Posterior cingulate gyrus (tissue), 11 donors: ENCODE measurements around the gene MMP24.

Experiments used
- DNase-seq, 10 donors: peaks; one replicate each; pipeline versions ENCODE4 v3.0.0 to v3.0.0-alpha.2; 2020 to 2021; ENCODE audit warnings: mixed read lengths in 3 of 10
- intact Hi-C: fragments of 100-400 bp; cut with DNase I; formaldehyde crosslinking; loops from one replicate; pipeline ENCODE4 v1.15.1; 2023

MMP24 gene

GRCh38 chr20:35275741-35276251 is 49.3 kb downstream of the MMP24 start:
- DNase-seq, result no peak
- intact Hi-C loops, result loop anchor here (5.0 to 10.0 kb wide), 2 partner anchors 128 to 441 kb away; partner anchors contain the start of gene EDEM2

GRCh38 chr20:35276408-35276807 is 49.9 kb downstream of the MMP24 start:
- intact Hi-C loops, result loop anchor here (5.0 to 10.0 kb wide), 2 partner anchors 129 to 442 kb away; partner anchors contain the start of gene EDEM2
- DNase-seq, result no peak

GRCh38 chr20:35277127-35277526 is 50.6 kb downstream of the MMP24 start:
- DNase-seq, result peak in 1 of 10 donors; percentile 43
- intact Hi-C loops, result loop anchor here (5.0 to 10.0 kb wide), 2 partner anchors 130 to 442 kb away; partner anchors contain the start of gene EDEM2

DNA sequence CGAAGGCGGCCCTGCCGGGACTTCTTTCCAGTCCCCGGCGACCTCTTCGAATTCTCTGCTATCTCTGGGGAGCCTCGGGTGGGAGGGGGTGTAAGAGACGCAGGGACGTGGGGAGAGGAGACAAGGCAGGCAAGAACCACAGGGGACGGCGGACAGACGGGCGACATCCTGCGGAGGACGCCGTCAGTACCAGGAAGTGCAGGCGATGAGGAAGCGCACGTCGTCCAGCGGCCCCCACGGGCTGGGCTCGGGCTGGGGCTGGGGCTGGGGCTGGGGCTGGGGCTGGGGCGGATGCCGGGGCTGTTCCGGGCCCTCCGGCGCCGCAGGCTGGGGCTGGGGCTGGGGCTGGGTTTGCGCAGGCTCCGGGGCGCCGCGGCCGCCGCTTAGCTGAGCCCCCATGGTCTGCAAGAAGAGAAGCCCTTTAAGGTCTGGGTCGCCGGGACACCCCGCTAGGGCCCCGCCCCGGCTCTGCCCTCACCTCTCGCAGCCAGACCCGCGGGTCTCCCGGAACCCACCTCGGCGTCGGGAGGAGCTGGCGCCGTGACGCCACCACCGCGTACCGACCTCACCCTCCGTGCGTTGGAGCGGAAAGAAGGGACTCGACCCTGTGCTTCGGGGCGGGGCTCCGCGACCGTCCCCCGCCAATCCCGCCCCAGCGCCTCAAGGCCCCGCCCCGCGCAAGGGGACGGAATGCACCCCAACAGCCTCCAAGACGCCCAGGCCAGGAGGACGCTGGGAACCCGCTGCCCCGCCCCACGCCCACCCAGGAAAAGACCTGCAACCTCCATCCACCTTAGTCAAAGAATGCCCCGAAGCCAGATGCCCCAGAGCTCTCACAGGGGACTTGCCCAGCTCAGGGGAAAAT is 51.3 kb downstream of the MMP24 start, which contains the start of gene MMP24OS:
TSS of gene MMP24OS (minus strand) at position 592 of the 865 bp plus-strand sequence. CDS start at position 399, 193 bp downstream.
- DNase-seq, result peak; percentile 67 to 98 (median 90)
- intact Hi-C loops, result loop anchor here (5.0 to 10.0 kb wide), 2 partner anchors 130 to 443 kb away; partner anchors contain the start of gene EDEM2

DNA sequence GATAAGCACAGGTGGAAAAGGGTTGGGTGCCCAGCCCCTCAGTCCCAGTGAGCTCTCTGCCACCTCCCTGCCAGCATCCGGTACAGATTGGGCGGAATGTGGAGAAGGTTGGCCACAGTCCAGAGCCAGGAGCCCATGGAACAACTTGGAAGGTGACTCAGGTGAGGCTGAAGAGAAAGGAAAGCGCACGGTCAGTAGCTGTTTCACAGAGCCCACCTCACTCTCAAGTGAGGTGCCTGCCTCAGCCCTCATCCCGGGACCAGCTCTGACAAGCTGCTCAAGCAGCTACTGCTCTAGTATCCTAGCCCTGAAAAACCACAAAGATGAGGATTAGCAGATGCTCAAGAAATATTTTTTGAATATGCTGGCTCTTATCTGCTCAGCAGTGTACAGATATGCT is 52.5 kb downstream of the MMP24 start:
- intact Hi-C loops, result loop anchor here (5.0 to 10.0 kb wide), 2 partner anchors 132 to 444 kb away; partner anchors contain the start of gene EDEM2

GRCh38 chr20:35279533-35280174 is 53.2 kb downstream of the MMP24 start:
- DNase-seq, result peak in 1 of 10 donors; percentile 7
- intact Hi-C loops, result loop anchor here (5.0 to 10.0 kb wide), 2 partner anchors 132 to 445 kb away; partner anchors contain the start of gene EDEM2

More for the DNA sequence above, 52.5 kb downstream of the MMP24 start:
- DNase-seq, result no peak

GRCh38 chr20:35280523-35280922 is 54.0 kb downstream of the MMP24 start:
- no peak for DNase-seq
- intact Hi-C loops, result no loop called here

DNA sequence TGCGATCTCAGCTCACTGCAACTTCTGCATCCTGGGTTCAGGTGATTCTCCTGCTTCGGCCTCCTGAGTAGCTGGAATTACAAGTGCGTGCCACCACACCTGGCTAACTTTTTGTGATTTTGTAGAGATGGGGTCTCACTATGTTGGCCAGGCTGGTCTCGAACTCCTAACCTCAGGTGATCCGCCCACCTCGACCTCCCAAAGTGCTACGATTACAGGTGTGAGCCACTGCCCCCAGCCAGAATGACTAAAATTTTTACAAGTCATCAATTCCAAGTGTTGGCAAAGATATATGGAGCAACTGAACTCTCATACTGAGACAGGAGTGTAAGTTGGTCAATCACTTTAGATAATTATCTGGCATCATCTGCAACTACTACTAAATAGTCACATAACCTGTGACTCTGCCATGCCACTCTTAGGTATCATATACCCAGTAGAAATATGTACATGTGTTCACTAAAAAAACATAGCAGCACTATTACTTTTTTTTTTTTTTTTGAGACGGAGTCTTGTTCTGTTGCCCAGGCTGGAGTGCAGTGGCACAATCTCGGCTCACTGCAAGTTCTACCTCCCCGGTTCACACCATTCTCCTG is 55.1 kb downstream of the MMP24 start:
- intact Hi-C loops, result no loop called here
- DNase-seq, result peak in 1 of 10 donors; percentile 12

DNA sequence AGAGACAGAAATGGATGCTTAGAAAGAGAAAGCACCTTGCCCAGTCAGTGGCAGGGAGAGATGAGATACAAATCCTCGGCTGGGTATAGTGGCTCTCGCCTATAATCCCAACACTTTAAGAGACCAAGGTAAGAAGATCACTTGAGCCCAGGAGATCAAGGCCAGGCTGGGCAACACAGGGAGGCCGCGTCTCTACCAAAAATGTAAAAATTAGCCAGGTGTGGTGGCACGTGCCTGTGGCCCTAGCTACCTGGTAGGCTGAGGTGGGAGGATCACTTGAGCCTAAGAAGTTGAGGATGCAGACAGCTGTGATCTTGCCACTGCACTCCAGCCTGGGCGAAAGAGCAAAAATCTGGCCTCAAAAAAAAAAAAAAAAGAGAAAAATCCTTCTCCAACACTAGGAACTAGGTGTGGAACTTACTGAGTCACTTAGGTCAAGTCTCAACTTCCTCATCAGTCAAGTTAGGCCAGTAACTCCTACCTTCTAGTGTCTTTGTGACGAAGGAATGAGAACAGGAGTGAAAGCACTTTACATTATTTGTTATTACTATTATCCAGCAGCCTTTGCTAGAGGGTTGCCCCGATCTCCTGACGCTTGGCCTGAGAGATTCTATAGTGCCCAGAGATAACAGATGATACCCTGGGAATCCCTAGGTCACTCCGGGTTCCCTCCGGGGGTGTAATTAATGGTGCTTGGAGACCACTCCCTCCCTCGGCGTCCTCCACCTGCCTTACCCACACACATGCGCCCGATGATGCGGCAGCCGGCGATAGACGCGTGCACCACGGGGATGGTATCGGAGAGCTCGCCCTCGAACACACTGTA is 57.2 kb downstream of the MMP24 start:
- no peak for DNase-seq
- intact Hi-C loops, result no loop called here

- DNase-seq, result peak; percentile 61 to 97 (median 83)
- intact Hi-C loops, result no loop called here
Measured at GRCh38 chr20:35284267-35284991, 57.9 kb downstream of the MMP24 start, which contains the start of gene EIF6. Gene EIF6, minus strand, starts transcription at chr20:35284772. Its CDS starts 285 bp downstream, at chr20:35284487.

- peak in 3 of 10 donors; percentile 15 to 69 (median 26) for DNase-seq
- intact Hi-C loops, result no loop called here
Measured at GRCh38 chr20:35284992-35285805, 58.7 kb downstream of the MMP24 start.

DNA sequence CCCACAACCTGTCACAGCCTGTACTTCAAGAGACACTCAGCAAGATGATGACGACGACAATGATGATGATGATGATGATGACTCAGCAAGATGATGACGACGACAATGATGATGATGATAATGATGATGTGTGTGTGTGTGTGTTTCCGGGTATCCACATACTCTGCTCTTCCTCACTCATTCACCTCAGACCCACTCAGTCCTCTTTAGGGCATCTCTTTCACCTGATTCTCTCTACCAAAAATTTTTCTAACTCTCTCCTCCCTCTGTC is 59.3 kb downstream of the MMP24 start:
- no peak for DNase-seq
- intact Hi-C loops, result no loop called here

- intact Hi-C loops, result no loop called here
- peak in 2 of 10 donors; percentile 66 to 69 for DNase-seq
Measured at GRCh38 chr20:35286077-35286898, 59.8 kb downstream of the MMP24 start.

GRCh38 chr20:35286899-35287508 is 60.5 kb downstream of the MMP24 start:
- peak in 1 of 10 donors; percentile 74 for DNase-seq
- intact Hi-C loops, result no loop called here

- intact Hi-C loops, result no loop called here
- DNase-seq, result peak in 2 of 10 donors; percentile 36 to 48
Measured at GRCh38 chr20:35287509-35288324, 61.2 kb downstream of the MMP24 start.
